ENCODE data around the gene FGGY. TPM values are rescaled to one million over a fixed set of nuclear protein-coding genes. Genes with fewer than 3 reads are reported as not detected.

FGGY gene
- total RNA-seq, 1 experiment from 2014 or later = 12.0 TPM

- TF ChIP-seq AFF4 (CRISPR knock-in tag; IDR thresholded peaks at IDR 0.05; ENCODE audit: borderline replicate concordance) = no peak
- TF ChIP-seq E2F1 (CRISPR knock-in tag; IDR thresholded peaks at IDR 0.05) = no peak
Measured at GRCh38 chr1:59574085-59574484, 277.2 kb downstream of the FGGY start (continued).

GRCh38 chr1:59577774-59578173, 280.9 kb downstream of the FGGY start:
- POLR2A ChIA-PET = no interaction called here
- no peak overlapping the region for H3K4me3 Mint-ChIP-seq
- H3K4me1 Mint-ChIP-seq = no peaks in the 10 kb centered on the region
- DNase-seq (ENCODE audit: low spot score) (no peak), ATAC-seq (no peak)
- peaks cover 11% of the 10 kb centered on the region for H3K36me3 Mint-ChIP-seq
- peaks cover 27% of the 10 kb centered on the region for H3K9me3 Mint-ChIP-seq
- no peaks in the 10 kb centered on the region for H3K27me3 Mint-ChIP-seq (ENCODE audit: low read depth)
- no peak for TF ChIP-seq ZNF232 (CRISPR knock-in tag; IDR thresholded peaks at IDR 0.05)
- no peak for TF ChIP-seq NR3C1 (CRISPR knock-in tag; conservative IDR thresholded peaks at IDR 0.05; ENCODE audit: low read depth)
- TF ChIP-seq STAT6 (CRISPR knock-in tag; conservative IDR thresholded peaks at IDR 0.05; ENCODE audit: low read depth) = no peak
- TF ChIP-seq ZNF121 (CRISPR knock-in tag; IDR thresholded peaks at IDR 0.05) = no peak
- no peak for TF ChIP-seq E2F5 (CRISPR knock-in tag; IDR thresholded peaks at IDR 0.05)
- TF ChIP-seq ZNF263 (CRISPR knock-in tag; IDR thresholded peaks at IDR 0.05; ENCODE audit: low read depth) = no peak
- TF ChIP-seq CDX4 (CRISPR knock-in tag; IDR thresholded peaks at IDR 0.05; ENCODE audit: borderline replicate concordance) = no peak
- no peak for TF ChIP-seq ZNF219 (CRISPR knock-in tag; IDR thresholded peaks at IDR 0.05; ENCODE audit: borderline replicate concordance)
- TF ChIP-seq SMAD4 (CRISPR knock-in tag; IDR thresholded peaks at IDR 0.05) = no peak
- CTCF ChIA-PET = no interaction called here
- no peak overlapping the region for H3K27ac Mint-ChIP-seq

- DNase-seq (ENCODE audit: low spot score) (no peak), ATAC-seq (no peak)
- Mint-ChIP-seq H3K27ac (no peak overlapping the region), H3K4me3 (no peak overlapping the region), H3K36me3 (peaks cover 16% of the 10 kb centered on the region), H3K9me3 (peaks cover 31% of the 10 kb centered on the region), H3K4me1 (no peaks in the 10 kb centered on the region), H3K27me3 (ENCODE audit: low read depth) (no peaks in the 10 kb centered on the region)
- POLR2A ChIA-PET = no interaction called here
- CTCF ChIA-PET = no interaction called here
- TF ChIP-seq USF1 (CRISPR knock-in tag; IDR thresholded peaks at IDR 0.05) (no peak), MXD4 (CRISPR knock-in tag; IDR thresholded peaks at IDR 0.05; ENCODE audit: borderline replicate concordance) (no peak), NFE2L1 (CRISPR knock-in tag; IDR thresholded peaks at IDR 0.05) (no peak), OVOL2 (CRISPR knock-in tag; IDR thresholded peaks at IDR 0.05; ENCODE audit: borderline replicate concordance) (no peak), ZNF138 (CRISPR knock-in tag; conservative IDR thresholded peaks at IDR 0.05) (no peak), MAX (CRISPR knock-in tag; IDR thresholded peaks at IDR 0.05) (no peak), ARID4B (CRISPR knock-in tag; IDR thresholded peaks at IDR 0.05; ENCODE audit: borderline replicate concordance) (no peak)
Measured at GRCh38 chr1:59579222-59579621, 282.3 kb downstream of the FGGY start.

Measured in WTC11 (cell line).